ENCODE data around the gene CAND2. TPM values are rescaled to one million over a fixed set of nuclear protein-coding genes. Genes with fewer than 3 reads are reported as not detected.

The CAND2 gene
- polyA plus RNA-seq (ENCODE audit: insufficient read depth in 1 of 5, insufficient read length in 5 of 5, low replicate concordance in 1 of 5): 10 to 100 TPM in 1 of 5 donors, 1 to 10 TPM in 4; 4.3 to 10.6 (median 5.8) TPM
- long read RNA-seq, donor 1, partial matches to known transcripts: 11,491 of 11,733 reads
- long read RNA-seq, donor 1, other reads (novel, unspliced or antisense): 242 of 11,733 reads
- long read RNA-seq, donor 2, full-length matches to known transcripts: 1 of 5,430 reads
- long read RNA-seq, donor 2, partial matches to known transcripts: 5,304 of 5,430 reads
- long read RNA-seq, donor 2, other reads (novel, unspliced or antisense): 125 of 5,430 reads
- long read RNA-seq, donor 3, full-length matches to known transcripts: 1 of 6,910 reads
- long read RNA-seq, donor 3, partial matches to known transcripts: 6,771 of 6,910 reads
- long read RNA-seq, donor 3, other reads (novel, unspliced or antisense): 138 of 6,910 reads
- long read RNA-seq, donor 4, partial matches to known transcripts: 6,073 of 6,188 reads
- long read RNA-seq, donor 4, other reads (novel, unspliced or antisense): 115 of 6,188 reads
- long read RNA-seq, donor 5, partial matches to known transcripts: 11,142 of 11,344 reads
- long read RNA-seq, donor 5, other reads (novel, unspliced or antisense): 202 of 11,344 reads
- long read RNA-seq, donor 6, partial matches to known transcripts: 8,760 of 8,946 reads
- long read RNA-seq, donor 6, other reads (novel, unspliced or antisense): 186 of 8,946 reads
- long read RNA-seq, donor 7, full-length matches to known transcripts: 1 of 9,443 reads
- long read RNA-seq, donor 7, partial matches to known transcripts: 9,194 of 9,443 reads
- long read RNA-seq, donor 7, other reads (novel, unspliced or antisense): 248 of 9,443 reads
- long read RNA-seq, donor 8, partial matches to known transcripts: 4,039 of 4,130 reads
- long read RNA-seq, donor 8, other reads (novel, unspliced or antisense): 91 of 4,130 reads

DNA sequence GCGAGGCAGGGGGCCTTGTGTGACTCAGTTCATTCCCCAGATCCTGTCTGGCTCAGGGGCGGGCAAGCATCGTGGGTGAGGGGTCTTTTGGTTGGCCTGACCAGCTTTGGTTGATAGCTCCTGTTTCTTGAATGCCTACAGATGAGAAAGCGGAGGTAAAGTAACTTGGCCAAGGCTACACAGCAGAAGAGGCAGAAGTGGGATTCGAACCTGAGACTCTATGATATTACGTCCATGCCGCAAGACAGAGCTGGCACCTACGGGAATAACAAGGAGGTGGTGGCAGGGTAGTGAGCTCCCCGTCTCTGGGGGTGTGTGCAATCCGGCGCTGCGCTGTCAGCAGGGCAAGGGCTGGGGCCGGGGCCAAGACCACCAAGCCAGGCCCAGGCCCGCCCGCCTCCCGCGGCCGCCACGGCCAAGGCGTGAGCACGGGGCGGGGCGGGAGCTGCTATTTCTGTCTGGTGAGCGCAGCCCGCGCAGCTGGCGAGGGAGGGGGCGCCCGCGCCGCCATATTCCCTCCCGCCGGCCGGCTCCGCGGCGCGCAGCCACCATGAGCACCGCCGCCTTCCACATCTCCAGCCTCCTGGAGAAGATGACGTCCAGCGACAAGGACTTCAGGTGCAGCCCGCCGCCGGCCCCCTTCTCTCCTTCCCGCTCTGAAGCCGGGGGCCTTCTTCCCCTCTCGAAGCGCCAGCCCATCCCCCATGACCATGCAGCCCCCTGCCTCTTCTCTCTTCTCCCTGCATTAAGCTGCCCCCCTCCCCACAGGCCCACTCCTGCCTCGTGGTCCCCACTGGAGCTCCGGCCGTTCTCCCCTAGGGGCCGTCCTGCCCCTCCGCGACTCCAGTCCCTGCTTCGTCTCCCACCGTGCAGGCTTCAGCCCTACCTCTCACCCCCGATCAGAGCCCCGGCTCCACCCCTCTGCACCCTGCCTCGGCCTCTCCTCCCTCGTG lies at the start of gene CAND2:
Gene CAND2, plus strand, starts transcription at position 510 of the 953 bp plus-strand sequence. Its CDS starts 41 bp downstream, at position 551.
- DNase-seq: peak; percentile 73 to 74

DNA sequence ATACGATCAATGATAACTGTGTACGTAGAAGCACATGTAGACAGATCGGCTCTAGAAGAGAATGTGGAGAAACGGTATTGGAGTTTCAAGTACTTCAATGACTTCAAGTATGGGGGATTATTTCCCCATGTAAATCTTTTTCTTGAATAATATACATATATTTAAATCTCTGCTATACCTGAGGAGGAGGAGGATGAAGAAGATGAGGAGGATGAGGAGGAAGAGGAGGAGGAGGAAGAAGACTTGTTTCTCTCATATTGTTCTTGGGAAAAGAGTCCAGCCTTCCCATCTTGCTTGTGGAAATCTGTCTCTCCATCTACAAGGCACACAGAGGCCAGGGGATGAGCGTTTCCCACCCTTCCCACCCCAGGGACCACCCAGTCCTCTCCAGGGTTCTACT lies 48.0 kb upstream of the CAND2 start:
- no peak for DNase-seq

DNA sequence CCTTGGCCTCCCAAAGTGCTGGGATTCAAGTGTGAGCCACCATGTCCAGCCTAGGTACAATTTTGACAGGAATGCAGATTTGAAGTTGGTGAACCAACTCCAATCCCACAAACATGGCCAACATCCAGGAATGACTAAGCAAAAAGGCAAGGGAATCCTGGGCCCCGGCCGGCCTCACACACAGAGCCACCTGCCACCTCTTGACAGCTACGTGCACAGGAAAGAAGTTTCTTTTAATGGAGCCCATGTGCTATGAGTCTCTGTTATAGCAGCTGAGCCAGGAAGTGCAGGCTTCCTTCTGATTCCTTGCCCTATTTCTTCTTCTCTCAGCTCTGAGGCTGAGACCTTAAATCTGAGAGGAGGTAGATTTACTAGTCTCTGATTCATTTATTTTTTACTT lies 46.3 kb upstream of the CAND2 start:
- DNase-seq: no peak

DNA sequence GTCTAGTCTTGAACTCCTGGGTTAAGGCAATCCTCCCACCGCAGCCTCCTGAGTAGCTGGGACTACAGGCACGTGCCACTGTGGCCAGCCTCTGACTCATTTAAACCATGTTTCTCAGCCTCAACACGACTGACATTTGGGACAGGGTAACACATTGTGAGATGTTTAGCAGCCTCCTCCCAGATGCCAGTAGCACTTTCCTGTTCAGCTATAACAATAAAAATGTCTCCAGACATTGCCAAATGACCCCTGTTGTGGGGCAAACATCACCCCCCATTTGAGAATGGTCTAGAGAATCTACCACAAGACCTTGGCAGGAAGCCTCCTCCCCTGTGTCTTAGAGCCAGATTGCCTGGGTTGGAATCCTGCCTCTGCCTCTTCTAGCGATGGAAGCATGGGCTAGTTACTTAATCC lies 45.8 kb upstream of the CAND2 start:
- DNase-seq: no peak

DNA sequence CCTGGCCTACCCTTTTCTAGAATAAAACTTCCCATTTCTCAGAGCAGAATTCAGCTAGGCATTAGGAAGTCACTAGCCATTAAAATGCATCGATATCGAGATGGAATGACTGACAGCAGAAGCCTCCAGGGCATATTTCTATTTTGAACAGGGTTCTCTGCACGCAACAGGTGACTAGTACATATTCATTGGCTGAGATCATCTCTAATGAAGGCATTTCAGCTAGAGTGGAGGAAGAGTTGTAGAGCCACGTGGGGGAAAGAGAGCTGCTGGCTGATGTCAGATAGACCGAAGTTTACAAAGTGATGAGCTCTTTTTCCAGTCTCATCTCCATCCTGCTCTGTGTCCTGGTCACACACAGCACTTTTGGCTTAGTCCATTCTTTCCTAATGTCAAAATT lies 44.9 kb upstream of the CAND2 start:
- no peak for DNase-seq

DNA sequence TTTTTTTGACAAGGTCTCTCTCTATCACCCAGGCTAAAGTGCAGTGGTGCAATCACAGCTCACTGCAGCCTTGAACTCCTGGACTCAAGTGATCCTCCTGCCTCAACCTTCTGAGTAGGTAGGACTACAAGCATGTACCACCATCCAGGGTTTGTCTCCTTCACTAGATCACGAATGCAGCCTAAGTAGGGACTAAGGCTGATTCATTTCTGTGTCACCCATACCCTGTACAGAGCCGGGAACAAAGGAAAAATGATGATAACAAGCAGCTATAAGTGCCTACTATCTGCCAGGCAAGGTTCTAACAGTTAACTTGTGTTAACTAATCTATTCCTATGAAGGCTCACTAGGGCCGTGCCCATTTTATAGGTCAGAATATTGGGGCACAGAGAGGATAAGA lies 44.4 kb upstream of the CAND2 start:
- DNase-seq: no peak

DNA sequence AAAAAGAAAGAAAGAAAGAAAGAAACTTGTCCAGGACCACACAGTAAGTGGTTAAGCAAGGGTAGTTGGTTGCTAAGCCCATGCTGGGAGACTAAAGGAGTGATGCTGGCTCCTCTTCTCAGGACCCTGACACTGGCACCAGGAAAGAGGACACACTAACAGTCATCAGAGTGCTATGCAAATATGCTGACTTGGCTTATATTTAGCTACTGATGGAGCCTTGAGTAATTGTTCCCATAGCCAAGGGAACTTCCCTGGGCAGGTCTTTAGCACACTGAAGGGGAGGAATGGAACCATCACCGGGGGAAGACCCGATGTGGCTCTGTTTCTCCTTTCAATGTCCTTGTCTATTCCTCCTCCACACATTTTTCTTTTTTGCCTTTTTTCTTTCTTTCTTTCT lies 43.7 kb upstream of the CAND2 start:
- no peak for DNase-seq

DNA sequence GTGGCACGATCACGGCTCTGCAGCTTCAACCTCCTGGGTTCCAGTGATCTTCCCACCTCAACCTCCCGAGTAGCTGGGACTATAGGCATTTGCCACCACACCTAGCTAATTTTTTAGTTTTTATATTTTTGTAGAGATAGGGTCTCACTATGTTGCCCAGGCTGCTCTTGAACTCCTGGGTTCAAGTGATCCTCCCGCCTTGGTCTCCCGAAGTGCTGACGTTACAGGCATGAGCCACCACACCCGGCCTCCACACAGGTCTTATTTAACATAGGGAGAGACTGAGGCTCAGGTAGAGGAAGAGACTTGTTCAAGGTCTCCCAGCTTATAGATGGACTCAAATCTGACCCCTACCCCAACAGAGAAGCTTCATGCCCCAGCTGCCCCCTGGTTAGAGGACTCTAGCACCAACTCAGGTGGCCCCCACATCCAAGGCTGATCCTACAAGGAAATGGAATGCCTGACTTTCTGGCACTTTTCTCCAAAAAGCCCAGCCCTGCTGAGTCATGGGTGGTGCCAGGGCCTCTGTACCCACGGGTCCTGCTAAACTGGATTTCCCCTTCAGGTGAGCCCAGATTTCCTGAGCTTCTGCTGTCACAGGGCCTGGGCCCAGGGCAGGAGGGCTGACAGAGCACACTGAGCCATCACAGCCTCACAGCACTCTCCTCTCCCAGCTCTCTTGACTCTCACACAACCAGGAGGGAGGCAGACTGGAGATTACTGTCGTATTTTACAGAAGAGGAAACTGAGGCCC lies 43.0 kb upstream of the CAND2 start:
- DNase-seq: no peak

DNA sequence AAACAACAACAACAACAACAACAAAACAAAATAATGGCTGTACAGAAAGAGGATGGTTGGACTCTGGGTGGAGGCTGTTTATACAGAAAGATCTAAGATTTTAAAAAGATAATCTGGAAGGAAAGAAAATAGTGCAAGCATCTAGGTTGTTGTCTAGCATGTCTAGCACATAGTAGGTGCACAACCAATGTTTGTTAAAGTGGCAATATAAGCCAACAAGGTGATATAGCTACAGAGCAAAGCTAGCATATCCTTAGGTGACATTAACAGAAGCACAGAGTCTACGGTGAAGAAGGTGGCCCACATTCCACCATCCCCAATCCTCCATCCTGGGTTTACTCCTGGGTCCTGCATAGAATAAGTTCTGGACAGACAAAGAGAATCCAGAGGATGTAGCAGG lies 42.2 kb upstream of the CAND2 start:
- DNase-seq: no peak

DNA sequence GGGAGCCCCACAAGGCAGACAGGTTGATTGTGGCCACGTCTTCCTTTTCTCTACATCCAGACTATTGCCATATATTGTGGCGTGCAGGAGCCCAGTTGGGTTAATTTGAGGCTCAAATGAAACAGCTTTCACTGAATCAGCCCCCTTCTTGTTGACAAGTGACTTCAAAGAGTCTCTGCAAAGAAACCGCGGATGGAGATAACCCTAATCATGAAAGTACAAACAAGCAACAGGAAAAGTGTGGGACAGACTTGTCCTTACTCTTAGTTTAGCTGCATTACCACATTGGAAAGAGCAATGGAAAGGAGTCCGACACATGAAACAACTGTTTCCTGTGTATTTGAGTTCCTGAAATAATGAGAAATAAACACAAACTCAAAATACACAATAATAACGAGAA lies 40.7 kb upstream of the CAND2 start:
- DNase-seq: no peak

DNA sequence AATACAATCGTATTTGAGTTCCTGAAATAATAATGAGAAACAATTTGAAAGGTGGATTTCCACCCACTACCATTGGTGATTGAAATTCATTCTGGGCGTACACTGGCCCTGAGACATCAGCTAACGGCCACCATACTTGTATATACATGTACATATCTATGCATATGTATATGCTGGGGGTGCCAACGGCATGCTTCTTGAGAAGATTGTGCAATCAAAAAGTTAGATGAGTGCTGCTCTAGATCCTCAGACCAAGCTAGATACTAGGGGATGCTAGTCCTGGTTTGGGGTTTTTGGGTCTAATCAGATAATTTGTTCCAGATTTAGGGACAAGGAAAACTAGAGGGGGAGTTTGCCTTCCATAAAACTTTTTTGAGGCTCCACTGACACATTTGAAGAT lies 40.3 kb upstream of the CAND2 start:
- DNase-seq: no peak

DNA sequence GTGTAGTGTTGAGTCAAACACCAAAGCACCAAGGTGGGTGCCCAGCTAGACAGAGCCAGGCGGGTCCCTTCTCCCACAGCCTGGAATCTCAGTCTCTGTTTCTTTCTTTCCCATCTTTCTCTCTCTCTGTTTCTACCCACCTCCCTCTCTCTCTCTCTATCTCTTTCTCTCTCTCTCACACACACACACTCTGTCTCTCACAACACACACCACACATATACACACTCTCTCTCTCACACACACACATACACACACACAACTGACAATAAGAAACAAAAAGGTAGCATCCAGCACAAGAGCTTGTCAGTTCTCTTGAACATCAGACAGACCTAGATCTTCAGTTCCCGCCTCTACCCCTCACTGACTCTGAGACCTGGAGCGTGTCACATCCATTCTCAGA lies 39.8 kb upstream of the CAND2 start:
- DNase-seq: no peak

DNA sequence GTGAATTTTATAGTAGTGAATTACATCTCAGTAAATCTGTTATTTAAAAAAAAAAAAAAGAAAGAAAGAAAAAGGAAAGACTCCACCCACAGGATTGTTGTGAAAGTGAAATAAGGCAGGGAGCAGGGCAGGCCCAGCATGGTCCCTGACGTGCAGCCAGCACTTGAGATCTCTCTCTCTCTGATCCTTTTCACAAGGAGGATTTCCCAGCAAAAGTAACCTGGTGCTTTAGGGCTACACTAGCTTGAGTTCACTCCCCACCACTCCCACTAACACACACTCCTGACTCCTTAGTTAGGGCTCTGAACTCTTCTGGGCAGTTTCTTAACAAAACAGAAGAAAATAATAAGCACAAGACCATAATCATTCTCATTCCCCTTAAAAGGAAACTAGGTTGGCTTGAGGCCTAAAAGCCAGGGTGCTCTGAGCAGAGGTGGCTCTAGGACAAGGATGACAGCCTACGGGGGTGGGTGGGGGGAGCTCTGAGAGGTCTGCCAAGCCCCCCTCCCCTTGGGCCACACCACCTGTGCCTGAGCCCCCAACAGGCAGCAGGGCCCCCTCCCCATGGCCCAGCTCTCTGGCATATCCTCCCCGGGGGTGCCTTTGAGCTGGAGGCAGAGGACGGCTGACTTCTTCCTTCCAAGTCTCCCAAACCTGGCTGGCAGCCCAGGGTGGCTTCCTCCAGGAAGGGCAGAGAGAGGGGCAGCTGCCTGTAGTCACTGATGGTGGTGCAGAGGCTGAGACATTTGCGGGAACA lies 38.3 kb upstream of the CAND2 start:
- peak; percentile 49 to 55 for DNase-seq

DNA sequence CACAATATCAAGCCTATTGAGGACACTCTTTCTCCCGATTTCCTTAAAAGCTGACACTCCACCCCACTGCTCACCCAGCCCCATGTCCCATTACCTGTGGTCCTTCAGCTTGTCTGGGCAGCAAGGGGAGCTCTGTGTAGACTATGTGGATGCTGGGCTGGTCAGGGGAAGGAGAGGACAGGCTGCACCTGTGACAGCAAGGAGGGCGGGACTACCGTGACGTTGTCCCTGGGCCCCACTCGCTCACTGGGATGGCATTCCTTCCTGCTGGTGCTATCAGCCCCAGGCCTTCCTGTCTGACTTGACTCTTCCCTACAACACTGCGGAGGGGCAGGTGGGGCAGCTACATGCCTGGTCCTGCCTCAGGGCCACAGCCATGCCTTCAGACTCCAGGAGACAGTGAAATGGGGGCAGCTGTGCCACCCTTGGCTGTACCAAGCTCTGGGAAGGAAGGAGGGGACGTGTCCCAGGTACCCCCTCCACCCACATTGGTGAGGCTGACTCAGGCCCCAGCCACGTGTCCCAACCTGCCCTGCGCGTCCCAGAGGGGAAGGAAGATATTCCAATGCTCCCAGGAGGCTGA lies 37.3 kb upstream of the CAND2 start, which contains the start of gene TMEM40:
Gene TMEM40, minus strand, starts transcription at position 163 of the 583 bp plus-strand sequence. CDS start 9,427 bp downstream, outside the sequence.
- DNase-seq: no peak

DNA sequence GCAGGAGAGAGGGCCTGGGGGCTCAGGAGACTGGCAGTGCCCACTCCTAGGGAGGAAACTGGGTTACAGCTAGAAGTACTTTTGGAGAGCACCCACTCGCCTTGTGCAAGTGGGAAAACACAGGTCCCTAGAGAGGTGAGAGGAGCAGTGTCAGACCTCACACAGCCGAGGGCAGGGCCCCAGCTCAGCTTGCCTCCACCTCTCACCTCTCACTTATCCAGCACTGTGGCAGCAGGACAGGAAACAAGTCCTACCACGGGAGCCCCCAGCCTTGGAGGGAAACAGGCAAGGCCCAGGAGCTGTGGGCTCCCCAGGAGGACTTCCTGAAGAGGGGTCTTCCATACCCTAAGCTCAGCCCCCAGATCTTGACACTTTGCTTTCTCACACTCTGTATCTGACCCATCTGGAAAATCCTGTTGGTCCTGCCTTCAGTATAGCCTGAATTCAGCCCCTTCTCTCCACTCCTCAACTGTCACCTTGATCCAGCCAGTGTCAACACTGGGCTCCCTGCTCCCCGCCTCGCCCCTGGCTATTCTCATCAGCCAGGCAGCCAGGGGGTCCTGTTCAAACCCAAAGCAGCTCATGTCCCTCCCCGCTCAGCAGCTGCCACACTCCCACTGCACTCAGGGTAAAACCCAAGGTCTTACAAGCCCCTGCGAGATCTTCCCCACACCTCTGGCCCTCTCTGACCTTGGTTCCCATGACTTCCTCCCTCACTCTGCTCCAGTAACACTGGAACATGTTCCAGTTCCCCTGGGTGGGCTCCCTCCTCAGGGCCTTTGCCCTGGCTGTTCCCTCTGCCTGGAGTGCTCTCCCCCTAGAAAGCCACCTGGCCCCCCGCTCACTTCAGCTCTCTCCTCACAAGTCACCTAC lies 36.6 kb upstream of the CAND2 start:
- no peak for DNase-seq

DNA sequence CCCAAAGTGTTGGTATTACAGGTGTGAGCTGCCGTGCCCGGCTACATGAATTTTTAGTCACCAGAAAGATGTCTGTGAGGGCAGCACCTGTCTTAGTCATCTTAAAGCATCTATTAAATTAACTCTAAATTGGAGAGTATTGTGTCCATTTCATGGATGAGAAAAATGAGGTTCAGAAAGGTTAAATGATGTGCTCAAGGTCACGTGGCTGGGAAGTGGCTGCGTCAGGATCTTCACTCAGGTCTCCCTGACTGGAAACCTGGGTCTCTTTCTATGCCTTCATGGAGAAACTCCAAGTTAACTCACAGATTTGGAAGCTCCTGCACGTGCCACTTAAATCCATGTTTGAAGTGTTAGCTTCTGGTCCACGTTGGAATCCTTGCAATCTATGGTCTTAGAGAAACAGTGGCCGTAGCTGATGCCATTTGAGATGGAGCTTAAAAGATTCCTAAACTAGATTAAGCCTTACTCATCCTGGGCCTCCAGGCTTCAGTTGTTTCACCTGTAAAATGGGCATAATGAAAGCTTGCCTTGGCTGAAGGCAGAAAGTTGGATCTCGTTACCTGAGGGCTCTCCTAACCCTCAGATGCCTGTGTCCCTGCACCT lies 32.2 kb upstream of the CAND2 start:
- DNase-seq: no peak

DNA sequence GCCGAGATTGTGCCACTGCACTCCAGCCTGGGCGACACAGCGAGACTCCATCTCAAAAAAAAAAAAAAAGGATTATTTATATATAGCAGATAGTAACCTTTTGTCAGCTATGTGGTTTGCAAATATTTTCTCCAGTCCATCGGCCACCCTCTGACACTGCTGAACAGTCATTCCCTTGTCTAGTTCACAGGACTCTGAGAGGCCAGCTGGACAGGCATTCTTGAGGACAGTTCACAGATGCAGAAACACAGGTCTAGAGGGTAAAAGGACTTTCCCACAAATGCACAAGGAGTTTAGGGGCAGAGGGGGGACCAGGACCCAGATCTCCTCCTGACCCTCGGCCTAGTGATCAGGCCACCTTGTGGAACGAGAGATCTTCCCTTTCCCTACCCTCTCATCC lies 29.9 kb upstream of the CAND2 start:
- no peak for DNase-seq
